HEK293 (cell line): ENCODE results near the gene TPM4.

ENCODE experiments used
- KLF16 ChIP-seq: fragments of 450-650 bp; formaldehyde crosslinking; IDR thresholded peaks from 2 replicates; pipeline ENCODE4 v1.5.1; 2017; ENCODE audit warnings: missing biosample characterization, missing genetic modification characterization
- REST ChIP-seq: fragments of 450-650 bp; formaldehyde crosslinking; IDR thresholded peaks from 2 replicates; pipeline ENCODE4 v1.5.1; 2016; ENCODE audit warnings: missing biosample characterization, missing genetic modification characterization
- ZBTB26 ChIP-seq: fragments of 450-650 bp; formaldehyde crosslinking; optimal IDR thresholded peaks from 2 replicates; pipeline ENCODE3; 2016; ENCODE audit warnings: missing biosample characterization, mild to moderate bottlenecking, missing genetic modification characterization
- ZNF174 ChIP-seq: fragments of 450-650 bp; formaldehyde crosslinking; IDR thresholded peaks from 2 replicates; pipeline ENCODE4 v1.5.0; 2017; ENCODE audit warnings: missing biosample characterization, mild to moderate bottlenecking, missing genetic modification characterization
- ZNF18 ChIP-seq: fragments of 450-650 bp; formaldehyde crosslinking; IDR thresholded peaks from 2 replicates; pipeline ENCODE4 v1.5.1; 2016; ENCODE audit warnings: missing biosample characterization, missing genetic modification characterization
- ZNF513 ChIP-seq: fragments of 450-650 bp; IDR thresholded peaks from 2 replicates; pipeline ENCODE4 v1.5.1; 2018; ENCODE audit warnings: missing biosample characterization, missing genetic modification characterization
- ZNF580 ChIP-seq: fragments of 450-650 bp; formaldehyde crosslinking; IDR thresholded peaks from 2 replicates; pipeline ENCODE4 v1.5.1; 2016; ENCODE audit warnings: missing biosample characterization, missing genetic modification characterization
- TF ChIP-seq, protein P1 (sequence below): fragments of 450-650 bp; formaldehyde crosslinking; IDR thresholded peaks from 2 replicates; pipeline ENCODE4 v1.5.1; 2016; ENCODE audit warnings: missing biosample characterization, missing genetic modification characterization

- TF ChIP-seq, protein P1, sequence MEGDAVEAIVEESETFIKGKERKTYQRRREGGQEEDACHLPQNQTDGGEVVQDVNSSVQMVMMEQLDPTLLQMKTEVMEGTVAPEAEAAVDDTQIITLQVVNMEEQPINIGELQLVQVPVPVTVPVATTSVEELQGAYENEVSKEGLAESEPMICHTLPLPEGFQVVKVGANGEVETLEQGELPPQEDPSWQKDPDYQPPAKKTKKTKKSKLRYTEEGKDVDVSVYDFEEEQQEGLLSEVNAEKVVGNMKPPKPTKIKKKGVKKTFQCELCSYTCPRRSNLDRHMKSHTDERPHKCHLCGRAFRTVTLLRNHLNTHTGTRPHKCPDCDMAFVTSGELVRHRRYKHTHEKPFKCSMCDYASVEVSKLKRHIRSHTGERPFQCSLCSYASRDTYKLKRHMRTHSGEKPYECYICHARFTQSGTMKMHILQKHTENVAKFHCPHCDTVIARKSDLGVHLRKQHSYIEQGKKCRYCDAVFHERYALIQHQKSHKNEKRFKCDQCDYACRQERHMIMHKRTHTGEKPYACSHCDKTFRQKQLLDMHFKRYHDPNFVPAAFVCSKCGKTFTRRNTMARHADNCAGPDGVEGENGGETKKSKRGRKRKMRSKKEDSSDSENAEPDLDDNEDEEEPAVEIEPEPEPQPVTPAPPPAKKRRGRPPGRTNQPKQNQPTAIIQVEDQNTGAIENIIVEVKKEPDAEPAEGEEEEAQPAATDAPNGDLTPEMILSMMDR (tag by site-specific recombination), result no peak
- TF ChIP-seq REST (tag by site-specific recombination), result no peak
- TF ChIP-seq ZNF174 (tag by site-specific recombination), result no peak
- peak; percentile 42; the same call in 1 of the 2 replicates for TF ChIP-seq ZNF18 (tag by site-specific recombination)
- TF ChIP-seq ZNF513 (tag by site-specific recombination), result no peak
- no peak for TF ChIP-seq KLF16 (tag by site-specific recombination)
- no peak for TF ChIP-seq ZNF580
- no peak for TF ChIP-seq ZBTB26 (tag by site-specific recombination)
These were observed 29.8 kb downstream of the TPM4 start for GRCh38 chr19:16106121-16106520.
